Measurements from ENCODE around the gene SSR1. TPM values are rescaled to one million over a fixed set of nuclear protein-coding genes. Genes with fewer than 3 reads are reported as not detected.
A peak's percentile ranks its signal among the peaks of the same experiment; 100 is the strongest.
"Not testable (repeated sequence)": the region's sequence is repeated elsewhere in the genome, so short reads cannot be mapped to it uniquely, and the experiment has no call there.

SSR1 gene
- total RNA-seq, 4 donors from 2014 or later = 55.9 to 113 (median 74.8) TPM

GRCh38 chr6:7316658-7317533 lies 3.9 kb upstream of the SSR1 start:
- intact Hi-C loops (cut with DNase I) = no loop called here
- TF ChIP-seq CTCF (IDR thresholded peaks at IDR 0.05) = no peak
- TF ChIP-seq POLR2A (IDR thresholded peaks at IDR 0.05) = no peak
- Histone ChIP-seq H3K27me3 (no peaks in the 10 kb centered on the region), H3K4me3 (replicated peaks in 1 of 3) (no peak overlapping the region), H3K4me1 (peaks cover 3 to 4% of the 10 kb centered on the region in 2 donors), H3K9me3 (no peaks in the 10 kb centered on the region), H3K36me3 (no peaks in the 10 kb centered on the region), H3K27ac (no peak overlapping the region)
- no peak for DNase-seq
- 95% methylated on average over 26 to 32 of the region's 41 CpGs for WGBS, 2 donors

GRCh38 chr6:7315948-7316365 lies 3.0 kb upstream of the SSR1 start:
- Histone ChIP-seq H3K4me1 (peaks cover 4 to 12% of the 10 kb centered on the region in 2 donors), H3K36me3 (no peaks in the 10 kb centered on the region), H3K9me3 (no peaks in the 10 kb centered on the region), H3K27me3 (no peaks in the 10 kb centered on the region), H3K27ac (no peak overlapping the region), H3K4me3 (replicated peaks in 1 of 3) (no peak overlapping the region)
- intact Hi-C loops (cut with DNase I) = no loop called here
- 88 to 93% methylated on average over 6 of the region's 6 CpGs for WGBS, 2 donors
- no peak for DNase-seq
- TF ChIP-seq CTCF (IDR thresholded peaks at IDR 0.05) (no peak), POLR2A (IDR thresholded peaks at IDR 0.05) (no peak)

GRCh38 chr6:7315087-7315947 lies 2.3 kb upstream of the SSR1 start:
- H3K27ac ChIP-seq; H3K9me3 ChIP-seq; intact Hi-C loops (cut with DNase I); H3K36me3 ChIP-seq; H3K4me3 ChIP-seq (replicated peaks in 1 of 3); H3K27me3 ChIP-seq; DNase-seq: not testable (repeated sequence)
- 90 to 92% methylated on average over 19 to 30 of the region's 34 CpGs for WGBS, 2 donors
- H3K4me1 ChIP-seq = peaks cover 7 to 13% of the 10 kb centered on the region in 2 donors

- Histone ChIP-seq H3K27me3 (no peaks in the 10 kb centered on the region), H3K4me1 (peaks cover 7 to 13% of the 10 kb centered on the region in 2 donors), H3K4me3 (replicated peaks in 1 of 3) (no peak overlapping the region), H3K36me3 (peaks cover under 1 to 1% of the 10 kb centered on the region in 2 donors), H3K9me3 (no peaks in the 10 kb centered on the region), H3K27ac (no peak overlapping the region)
- intact Hi-C loops (cut with DNase I) = no loop called here
- 90 to 98% methylated on average over 7 of the region's 7 CpGs for WGBS, 2 donors
- no peak for DNase-seq
- TF ChIP-seq POLR2A (IDR thresholded peaks at IDR 0.05) = no peak
- no peak for TF ChIP-seq CTCF (IDR thresholded peaks at IDR 0.05)
Observed at GRCh38 chr6:7314414-7314813, 1.4 kb upstream of the SSR1 start.

- no peak for DNase-seq
- WGBS, 2 donors = 87 to 89% methylated on average over 15 of the region's 15 CpGs
- intact Hi-C loops (cut with DNase I) = loop anchor here (2.0 kb wide), 1 partner anchor 77 kb away; no protein-coding TSS in a partner anchor
- Histone ChIP-seq H3K4me1 (peaks cover 7 to 13% of the 10 kb centered on the region in 2 donors), H3K36me3 (peaks cover 6 to 9% of the 10 kb centered on the region in 2 donors), H3K9me3 (no peaks in the 10 kb centered on the region), H3K27ac (peak overlapping the region; percentile 82 to 98 (median 91)), H3K27me3 (no peaks in the 10 kb centered on the region), H3K4me3 (replicated peaks in 1 of 3) (peak overlapping the region in 2 of 3 donors; percentile 41 to 95)
- no peak for TF ChIP-seq CTCF (IDR thresholded peaks at IDR 0.05)
- TF ChIP-seq POLR2A (IDR thresholded peaks at IDR 0.05) = no peak
Observed at GRCh38 chr6:7313505-7314165, 636 bp upstream of the SSR1 start.

Measured in thyroid gland (tissue), 4 donors.